Gastroesophageal sphincter (tissue), 3 donors: ENCODE measurements around the gene YWHAE.

ENCODE experiments used
- EP300 ChIP-seq: sonication (generic); formaldehyde crosslinking; IDR thresholded peaks from one replicate; pipeline ENCODE4 v1.6.1; 2017; ENCODE audit warnings: antibody characterized with exemption, mild to moderate bottlenecking
- POLR2A ChIP-seq, 2 donors: fragments of 450-650 bp; IDR thresholded peaks; one replicate each; pipeline ENCODE4 v1.6.1; 2017; ENCODE audit warnings: antibody characterized with exemption in 2 of 2, mild to moderate bottlenecking in 2 of 2, moderate library complexity in 1 of 2
- POLR2AphosphoS5 ChIP-seq: sonication (generic); formaldehyde crosslinking; IDR thresholded peaks from one replicate; pipeline ENCODE4 v1.6.1; 2017; ENCODE audit warnings: antibody characterized with exemption
- TF ChIP-seq, protein P1 (sequence below), 4 experiments: fragments of 200-600 bp in 2 of 4; fragments of 450-650 bp in 2 of 4; sonication (generic) in 1 of 4; IDR thresholded peaks; one replicate each; pipeline ENCODE4 v1.5.1; 2017 to 2019; ENCODE audit warnings: antibody characterized with exemption in 4 of 4, mild to moderate bottlenecking in 2 of 4, moderate library complexity in 2 of 4

DNA sequence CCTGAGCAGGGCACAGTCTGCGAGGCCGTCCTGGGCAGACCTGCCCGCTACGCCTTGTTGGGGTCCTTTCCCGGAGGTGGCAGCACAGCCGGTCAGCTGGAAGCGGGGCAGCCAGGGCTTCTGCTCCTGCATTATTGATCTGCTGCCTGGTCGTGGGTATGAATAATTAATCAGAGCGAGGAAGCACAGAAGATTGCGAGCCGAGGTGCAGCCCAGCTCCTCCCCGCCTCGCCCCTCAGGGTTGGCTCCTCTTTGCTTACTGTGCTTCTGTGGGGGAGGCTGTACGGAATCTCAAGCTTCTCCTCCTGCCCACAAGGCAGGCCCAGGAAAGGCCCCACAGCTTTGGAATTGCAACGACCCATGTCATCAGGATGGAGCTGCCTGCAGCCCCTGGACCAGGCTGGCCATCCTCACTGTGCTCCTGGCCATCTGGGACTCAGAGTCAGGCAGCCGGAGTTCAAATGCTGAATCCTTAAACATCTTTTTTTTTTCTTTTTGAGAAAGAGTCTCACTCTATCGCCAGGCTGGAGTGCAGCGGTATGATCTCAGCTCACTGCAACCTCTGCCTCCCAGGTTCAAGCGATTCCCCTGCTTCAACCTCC, 95.0 kb downstream of the YWHAE start:
- TF ChIP-seq, protein P1, sequence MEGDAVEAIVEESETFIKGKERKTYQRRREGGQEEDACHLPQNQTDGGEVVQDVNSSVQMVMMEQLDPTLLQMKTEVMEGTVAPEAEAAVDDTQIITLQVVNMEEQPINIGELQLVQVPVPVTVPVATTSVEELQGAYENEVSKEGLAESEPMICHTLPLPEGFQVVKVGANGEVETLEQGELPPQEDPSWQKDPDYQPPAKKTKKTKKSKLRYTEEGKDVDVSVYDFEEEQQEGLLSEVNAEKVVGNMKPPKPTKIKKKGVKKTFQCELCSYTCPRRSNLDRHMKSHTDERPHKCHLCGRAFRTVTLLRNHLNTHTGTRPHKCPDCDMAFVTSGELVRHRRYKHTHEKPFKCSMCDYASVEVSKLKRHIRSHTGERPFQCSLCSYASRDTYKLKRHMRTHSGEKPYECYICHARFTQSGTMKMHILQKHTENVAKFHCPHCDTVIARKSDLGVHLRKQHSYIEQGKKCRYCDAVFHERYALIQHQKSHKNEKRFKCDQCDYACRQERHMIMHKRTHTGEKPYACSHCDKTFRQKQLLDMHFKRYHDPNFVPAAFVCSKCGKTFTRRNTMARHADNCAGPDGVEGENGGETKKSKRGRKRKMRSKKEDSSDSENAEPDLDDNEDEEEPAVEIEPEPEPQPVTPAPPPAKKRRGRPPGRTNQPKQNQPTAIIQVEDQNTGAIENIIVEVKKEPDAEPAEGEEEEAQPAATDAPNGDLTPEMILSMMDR (IDR thresholded peaks at IDR 0.05), result no peak
- TF ChIP-seq POLR2AphosphoS5, result no peak
- no peak for TF ChIP-seq POLR2A (IDR thresholded peaks at IDR 0.05)
- no peak for TF ChIP-seq EP300
